ENCODE data around the gene BAHD1.
A peak's percentile ranks its signal among the peaks of the same experiment; 100 is the strongest.

The BAHD1 gene

DNA sequence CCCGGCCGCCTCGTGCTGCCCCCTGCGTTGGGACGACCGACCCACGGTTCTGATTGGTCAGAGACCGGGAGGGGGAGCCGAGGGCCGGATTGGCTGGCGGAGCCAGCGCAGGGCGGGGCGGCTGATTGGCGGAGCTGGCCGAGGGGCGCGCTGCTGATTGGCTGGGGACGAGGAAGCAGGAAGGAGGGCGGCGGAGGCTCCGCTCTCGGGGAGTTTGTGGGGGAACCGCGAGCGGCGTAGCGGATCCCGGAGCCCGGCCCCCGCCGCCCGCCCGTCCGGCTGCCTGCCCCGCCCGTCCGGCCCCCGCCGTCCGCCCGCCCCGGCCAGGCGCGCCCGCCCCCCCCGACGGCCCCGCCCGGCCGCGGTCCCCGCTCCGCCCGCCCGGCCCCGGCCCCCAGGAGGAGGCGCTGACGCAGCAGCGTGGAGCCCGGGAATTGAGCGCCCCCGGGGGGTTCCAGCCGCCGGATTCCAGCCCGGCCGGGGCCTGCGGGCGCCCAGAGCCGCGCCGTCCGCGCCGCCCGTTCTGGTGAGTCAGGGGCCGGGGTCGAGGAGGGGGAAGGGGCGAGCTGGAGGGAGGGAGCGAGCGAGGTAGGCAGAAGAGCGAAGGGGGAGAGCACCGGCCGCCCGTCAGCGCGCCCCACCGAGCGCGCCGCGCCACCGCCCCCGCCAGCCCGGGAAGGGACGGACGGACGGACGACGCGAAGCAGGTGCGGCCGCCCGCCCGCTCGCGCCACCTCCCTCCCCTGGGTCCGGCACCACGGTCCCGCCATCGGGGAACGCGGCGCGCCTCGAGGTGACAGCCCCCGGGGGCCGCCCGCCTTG lies at the start of gene BAHD1:
TSS of gene BAHD1 (plus strand) at position 211 of the 822 bp plus-strand sequence. CDS start 17,512 bp downstream, outside the sequence.
- DNase-seq: peak; percentile 98

DNA sequence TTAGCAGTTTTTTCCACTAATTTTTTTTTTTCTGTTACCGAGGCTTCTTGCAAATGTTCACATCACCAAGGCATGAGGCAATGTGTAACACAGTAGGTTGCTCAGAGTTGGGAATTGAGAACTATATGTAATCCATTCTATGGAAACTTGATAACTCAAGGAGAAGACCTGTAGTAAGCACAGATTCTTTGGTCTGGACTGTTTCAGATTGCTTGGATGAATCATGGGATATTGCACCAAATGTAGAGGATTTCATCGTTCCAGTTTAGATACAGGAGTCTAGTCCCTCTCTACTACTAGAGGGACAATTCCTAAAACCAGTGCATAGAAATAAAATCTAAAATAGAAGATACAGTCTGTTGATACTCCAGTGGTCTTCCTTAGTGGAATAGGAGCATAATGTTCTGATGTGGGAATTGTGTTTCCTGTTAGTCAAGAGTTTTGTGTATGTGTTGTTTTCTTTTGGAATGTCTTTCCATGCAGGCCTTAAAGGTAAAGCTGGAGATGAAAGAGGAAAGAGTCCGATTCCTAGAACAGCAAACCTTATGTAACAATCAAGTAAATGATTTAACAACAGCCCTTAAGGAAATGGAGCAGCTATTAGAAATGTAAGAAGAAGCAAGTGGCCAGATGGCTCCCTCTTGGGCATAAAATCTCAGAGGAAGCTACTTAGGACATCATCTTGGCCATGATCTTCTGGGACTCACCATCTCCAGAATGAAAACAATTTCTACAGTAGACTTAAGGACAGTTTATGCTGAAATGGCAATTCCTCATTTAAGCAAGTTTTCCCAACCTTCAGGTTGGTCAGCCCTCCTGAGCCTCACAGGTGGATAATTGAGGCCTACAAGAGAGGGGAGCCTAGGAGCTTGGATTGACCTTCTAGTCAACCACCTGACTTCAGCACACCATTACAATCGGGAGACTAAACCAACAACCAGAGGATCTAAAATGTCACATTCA lies 47.5 kb upstream of the BAHD1 start:
- no peak for DNase-seq

DNA sequence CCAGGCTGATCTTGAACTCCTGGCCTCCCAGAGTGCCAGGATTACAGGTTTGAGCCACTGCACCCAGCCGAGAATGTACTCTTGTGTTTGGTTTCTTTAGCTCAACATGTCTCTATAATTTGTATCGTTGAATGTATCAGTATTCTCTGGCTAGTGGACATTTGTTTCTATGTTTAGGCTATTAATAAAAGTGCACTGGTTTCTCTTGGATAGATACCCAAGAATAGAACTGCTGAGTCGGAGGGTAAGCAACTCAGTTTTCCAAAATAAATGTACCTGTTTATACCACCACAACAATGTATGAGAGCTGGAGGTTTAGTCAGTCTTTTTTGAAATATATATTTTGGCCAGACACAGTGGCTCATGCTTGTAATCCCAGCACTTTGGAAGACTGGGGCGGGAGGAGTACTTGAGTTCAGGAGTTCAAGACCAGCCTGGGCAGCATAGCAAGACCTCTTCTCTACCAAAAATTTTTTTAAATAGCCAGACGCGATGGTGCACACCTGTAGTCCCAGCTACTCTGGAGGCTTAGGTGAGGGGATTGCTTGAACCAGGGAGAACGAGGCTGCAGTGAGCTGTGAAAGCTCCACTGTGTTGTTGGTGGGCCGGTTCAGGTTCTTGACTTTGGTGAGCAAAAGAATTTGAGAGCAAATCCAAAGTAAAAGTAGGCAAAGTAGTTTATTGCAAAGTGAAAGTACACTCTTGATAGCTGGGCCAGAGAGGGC lies 42.9 kb upstream of the BAHD1 start:
- DNase-seq: no peak

DNA sequence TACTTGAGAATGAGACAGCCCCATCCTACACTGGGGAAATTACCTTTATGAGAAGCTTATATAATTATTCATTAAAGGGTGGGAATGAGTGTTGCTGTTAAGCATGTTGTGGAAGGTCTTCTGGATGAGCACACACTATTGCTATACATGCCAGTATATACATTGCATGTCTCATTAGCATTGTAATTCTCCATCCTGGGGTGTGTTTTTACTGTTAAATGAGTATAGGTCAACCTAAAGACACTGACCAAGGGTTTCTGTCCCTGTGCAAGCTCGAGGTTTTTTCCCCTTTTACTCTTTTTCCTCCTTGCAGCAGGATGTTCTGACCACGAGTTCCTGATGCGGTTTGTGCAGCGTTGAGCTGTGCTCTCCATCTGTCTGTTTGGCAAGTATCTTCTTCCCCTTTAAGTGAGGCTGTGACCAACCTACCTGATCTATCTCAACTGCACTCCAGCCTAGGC lies 42.3 kb upstream of the BAHD1 start:
- no peak for DNase-seq

DNA sequence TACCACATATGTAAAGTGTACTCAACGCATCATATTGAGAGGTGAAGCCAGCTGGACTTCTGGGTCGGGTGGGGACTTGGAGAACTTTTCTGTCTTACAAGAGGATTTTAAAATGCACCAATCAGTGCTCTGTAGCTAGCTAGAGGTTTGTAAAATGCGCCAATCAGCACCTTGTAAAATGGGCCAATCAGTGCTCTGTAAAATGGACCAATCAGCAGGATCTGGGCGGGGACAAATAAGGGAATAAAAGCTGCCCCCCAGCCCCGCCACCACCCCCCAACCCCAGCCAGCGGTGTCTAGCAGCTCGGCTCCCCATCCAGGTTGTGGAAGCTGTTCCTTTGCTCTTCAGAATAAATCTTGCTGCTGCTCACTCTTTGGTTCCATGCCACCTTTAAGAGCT lies 41.4 kb upstream of the BAHD1 start:
- no peak for DNase-seq

DNA sequence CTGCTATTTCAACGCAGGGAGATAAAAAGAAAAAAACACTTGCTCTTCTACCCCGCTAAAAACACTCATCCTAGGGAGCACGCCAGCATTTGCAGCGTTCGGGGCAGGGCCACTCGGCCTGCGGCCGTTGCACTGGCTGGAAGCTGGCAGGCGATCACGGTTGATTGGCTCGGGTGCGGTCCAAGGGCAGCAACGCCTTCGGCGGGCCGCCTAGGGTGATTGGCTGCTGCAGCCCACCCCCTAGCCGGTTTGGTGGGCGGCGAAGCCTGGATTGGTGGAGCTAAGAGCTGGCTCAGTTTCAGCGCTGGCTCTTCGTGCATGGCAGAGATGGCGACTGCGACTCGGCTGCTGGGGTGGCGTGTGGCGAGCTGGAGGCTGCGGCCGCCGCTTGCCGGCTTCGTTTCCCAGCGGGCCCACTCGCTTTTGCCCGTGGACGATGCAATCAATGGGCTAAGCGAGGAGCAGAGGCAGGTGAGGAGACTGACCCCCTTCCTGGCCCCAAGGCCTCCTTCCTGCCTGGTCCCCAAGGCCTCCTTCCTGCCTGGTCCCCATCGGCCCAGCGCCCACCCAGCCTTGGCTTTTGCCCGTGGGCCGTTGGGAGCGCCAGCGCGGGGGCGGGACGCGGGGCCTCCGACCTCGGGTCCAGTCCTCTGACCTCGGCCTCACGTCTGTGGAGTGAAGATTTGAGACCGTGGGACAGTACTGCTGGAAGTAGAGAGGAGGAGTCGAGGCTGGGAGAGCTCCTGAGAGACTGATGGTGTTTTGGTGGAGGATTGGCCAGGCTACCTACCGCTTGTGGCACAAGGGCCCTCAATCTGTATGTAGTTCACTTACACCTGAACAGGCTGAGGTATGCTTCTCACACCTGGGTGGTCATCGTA lies 35.0 kb upstream of the BAHD1 start, which contains the start of gene IVD:
TSS of gene IVD (plus strand) at position 295 of the 881 bp plus-strand sequence. CDS start at position 328, 33 bp downstream.
- DNase-seq: peak; percentile 98

DNA sequence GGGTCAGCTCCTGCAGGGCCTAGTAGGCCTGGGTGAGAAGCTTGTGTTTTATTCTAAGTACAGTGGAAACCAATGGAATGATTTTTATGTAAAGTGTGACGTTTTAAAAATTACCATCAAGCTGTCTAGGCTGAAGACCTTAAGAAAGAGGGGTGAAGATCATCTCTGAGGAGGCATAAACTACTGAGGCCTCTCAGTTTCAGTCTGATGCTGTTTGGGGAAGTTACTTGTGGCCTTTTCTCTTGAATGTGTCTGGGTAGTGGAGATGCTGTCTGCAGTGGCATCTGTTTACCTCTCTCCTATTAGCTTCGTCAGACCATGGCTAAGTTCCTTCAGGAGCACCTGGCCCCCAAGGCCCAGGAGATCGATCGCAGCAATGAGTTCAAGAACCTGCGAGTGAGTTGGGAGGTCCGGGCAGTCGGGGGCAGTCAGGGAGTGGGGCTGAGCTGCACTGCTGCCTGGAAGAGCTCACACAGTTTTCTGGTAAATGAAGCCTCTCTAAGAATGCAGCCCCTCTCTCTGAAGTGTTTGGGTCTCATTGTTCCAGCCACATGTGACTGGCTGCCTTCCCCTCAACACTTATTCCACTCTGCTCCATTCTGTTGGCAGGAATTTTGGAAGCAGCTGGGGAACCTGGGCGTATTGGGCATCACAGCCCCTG lies 33.3 kb upstream of the BAHD1 start:
- DNase-seq: no peak

DNA sequence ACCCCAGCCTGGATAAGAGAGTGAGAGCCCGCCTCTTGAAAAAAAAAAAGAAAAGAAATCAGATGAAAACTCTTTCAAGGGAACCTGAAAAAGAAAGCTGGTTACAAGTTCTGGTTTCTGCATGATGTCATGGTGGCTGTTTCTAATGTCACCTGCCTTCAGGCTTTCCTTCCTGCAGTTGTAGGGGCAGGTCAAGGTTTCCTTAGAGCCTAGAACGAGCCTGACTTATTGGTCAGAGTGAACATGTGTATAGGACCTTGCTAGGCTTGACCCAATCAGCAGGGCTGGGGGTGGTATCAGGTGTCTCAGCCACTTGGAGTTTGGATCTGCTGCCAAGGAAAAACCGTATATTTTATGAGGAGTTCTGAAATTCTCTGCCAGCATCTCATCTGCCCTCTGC lies 31.4 kb upstream of the BAHD1 start:
- DNase-seq: no peak

DNA sequence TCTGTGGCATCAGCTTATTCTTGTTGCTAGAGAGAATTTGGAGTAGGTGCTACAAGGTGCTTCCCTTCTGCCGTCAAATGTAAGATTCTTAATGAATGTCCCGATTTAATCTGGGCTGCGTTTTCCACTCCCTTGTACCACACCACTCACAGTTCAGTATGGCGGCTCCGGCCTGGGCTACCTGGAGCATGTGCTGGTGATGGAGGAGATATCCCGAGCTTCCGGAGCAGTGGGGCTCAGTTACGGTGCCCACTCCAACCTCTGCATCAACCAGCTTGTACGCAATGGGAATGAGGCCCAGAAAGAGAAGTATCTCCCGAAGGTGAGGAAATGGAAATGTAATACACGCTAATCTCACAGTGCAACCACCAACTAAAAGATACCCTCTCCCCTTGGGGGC lies 30.3 kb upstream of the BAHD1 start:
- no peak for DNase-seq

DNA sequence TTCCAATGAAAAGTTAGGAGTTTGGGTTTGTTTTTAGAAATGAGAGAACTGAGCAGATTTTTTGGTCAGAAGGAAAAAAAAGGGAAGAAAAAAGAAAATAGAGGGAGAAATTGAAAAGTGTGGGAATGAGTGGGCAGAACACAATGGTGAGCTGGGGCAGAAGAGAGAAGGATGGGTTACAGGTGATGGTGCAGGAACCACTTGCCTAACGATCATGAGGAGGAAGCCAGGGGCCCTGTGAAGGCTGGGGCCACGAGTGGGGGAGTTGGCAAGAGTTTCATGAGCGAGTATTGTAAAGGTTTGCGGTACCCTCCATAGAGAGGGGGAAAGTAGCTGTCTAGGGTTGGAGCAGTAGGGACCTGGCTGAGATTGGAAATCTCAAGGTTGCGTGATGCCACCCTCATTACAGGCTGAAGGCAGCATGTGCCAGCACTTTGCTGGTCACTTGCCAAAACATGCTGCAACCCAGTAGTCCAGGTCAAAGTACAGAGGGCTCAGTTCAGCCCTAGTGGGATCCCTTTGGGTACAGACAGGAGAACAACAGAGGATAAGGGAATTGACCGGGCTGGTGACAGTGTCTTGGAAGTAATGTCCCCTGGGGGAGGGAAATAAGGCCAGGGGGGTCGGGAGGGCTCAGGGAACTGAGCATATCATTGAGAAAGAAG lies 28.5 kb upstream of the BAHD1 start:
- no peak for DNase-seq

DNA sequence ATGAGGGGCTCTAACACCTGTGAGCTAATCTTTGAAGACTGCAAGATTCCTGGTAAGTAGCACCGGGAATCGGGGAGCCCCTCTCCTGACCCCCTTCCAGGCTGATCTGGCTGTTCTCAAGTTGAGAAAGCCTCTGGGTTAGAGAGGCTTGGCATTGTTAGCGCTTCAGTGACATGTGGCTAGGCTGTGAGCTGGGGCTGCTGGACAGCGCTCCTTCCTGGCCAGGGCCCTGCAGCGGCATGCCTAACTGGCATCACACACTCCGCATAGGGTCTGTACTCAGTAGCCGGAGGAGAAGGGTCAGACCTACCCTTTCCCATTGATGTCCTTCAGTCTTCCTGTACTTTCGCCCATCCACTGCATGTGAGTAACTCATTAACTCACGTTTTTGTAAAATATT lies 27.7 kb upstream of the BAHD1 start:
- DNase-seq: no peak

DNA sequence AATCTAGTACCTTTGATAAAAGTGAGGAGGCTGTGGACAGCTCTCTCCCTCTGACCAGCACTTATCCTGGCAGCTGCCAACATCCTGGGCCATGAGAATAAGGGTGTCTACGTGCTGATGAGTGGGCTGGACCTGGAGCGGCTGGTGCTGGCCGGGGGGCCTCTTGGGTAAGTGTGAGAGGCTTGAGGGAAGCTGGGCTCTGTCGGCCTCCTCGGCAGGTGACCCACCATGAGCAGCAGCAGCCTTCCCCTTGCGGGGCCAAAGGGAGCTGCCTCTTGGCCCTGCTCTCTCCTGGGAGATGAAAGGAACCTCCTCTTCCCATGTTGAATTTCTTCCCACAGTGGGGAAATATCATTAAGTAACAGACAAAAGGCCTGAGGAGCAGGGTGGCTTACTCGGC lies 25.9 kb upstream of the BAHD1 start:
- no peak for DNase-seq

DNA sequence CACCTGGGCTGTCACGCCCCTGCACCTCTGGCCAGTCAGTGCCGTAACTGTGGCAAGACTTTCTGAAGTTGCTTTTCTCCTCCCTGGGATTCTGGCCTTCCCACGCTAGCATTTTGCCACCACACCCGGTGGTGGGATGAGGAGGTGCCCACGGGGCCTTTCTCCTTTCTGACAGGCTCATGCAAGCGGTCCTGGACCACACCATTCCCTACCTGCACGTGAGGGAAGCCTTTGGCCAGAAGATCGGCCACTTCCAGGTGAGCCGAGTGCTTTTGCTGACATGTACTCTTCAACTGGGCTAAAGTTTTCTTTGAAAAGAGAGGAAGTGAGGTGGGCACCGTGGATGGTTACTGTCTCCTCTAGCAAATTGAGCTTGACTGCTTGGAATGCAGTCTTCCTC lies 25.5 kb upstream of the BAHD1 start:
- DNase-seq: no peak

DNA sequence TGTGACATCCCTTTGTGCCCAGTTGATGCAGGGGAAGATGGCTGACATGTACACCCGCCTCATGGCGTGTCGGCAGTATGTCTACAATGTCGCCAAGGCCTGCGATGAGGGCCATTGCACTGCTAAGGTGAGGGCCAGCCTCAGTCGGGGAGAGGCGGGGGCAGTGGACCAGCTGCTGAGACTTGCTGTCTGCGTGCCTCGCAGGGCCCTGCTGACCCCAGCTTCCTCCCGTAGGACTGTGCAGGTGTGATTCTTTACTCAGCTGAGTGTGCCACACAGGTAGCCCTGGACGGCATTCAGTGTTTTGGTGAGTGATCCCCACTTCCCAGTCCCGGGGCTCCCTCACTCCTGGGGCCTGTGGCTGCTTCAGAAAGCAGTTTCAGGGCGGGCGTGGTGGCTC lies 24.7 kb upstream of the BAHD1 start:
- no peak for DNase-seq

DNA sequence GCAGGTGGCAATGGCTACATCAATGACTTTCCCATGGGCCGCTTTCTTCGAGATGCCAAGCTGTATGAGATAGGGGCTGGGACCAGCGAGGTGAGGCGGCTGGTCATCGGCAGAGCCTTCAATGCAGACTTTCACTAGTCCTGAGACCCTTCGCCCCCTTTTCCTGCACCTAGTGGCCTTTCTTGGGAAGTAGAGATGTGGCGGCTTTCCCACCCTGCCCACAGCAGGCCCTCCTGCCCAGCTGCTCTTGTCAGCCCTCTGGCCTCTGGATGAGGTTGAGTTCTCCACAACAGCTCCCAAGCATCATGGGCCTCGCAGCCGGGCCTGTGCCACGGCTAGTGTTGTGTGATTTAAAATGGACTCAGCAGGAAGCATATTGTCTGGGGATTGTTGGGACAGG lies 22.6 kb upstream of the BAHD1 start:
- no peak for DNase-seq

DNA sequence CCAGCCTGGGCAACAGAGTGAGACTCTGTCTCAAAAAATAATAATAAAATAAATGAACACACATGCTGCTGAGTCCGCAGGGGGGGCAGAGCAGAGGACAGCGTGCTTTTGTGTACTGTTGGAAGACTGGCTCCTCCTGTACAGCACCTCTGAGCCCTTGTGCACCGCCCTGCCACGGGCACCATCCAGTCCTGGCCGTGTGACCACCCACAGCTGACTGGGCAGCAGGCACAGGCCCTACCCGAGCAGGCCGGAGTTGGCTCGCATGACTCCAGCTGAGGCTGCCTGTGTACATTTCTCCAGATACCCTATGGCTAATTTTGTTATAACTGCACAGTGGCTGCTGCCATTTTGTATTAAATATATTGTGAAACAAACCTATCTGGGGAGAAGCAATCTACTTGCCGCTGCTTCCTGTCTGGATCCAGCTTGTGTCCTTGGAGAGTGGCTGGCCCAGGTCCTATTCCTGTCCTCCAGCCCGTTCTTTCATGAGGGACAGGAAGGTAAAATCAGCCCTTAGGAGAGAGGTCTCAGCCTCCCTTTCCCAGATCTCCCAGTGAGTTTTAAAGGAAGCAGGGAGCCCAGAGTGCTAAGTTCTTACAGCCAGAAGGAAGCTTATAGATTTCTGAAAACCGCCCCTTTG lies 20.6 kb upstream of the BAHD1 start:
- DNase-seq: peak; percentile 43

DNA sequence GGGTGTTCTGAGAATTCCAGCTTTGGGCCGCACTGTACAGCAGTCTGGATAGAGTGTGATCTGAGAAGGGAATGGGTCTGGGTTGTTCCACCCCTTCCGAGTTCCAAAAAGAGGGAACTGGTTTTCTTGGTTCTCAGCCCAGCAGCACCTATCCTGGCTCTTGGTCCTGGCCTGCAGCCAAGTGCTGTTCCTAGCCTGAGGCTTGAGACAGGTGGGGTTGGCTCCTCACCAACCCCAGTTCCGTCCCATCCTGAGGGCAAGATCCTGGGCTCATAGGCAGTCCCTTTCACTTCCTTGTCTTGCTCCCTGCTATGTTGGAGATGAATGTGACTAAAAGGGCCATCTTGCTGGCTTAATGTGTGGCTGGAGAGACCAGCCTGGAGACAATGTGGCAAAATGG lies 20.0 kb upstream of the BAHD1 start:
- DNase-seq: peak; percentile 52

DNA sequence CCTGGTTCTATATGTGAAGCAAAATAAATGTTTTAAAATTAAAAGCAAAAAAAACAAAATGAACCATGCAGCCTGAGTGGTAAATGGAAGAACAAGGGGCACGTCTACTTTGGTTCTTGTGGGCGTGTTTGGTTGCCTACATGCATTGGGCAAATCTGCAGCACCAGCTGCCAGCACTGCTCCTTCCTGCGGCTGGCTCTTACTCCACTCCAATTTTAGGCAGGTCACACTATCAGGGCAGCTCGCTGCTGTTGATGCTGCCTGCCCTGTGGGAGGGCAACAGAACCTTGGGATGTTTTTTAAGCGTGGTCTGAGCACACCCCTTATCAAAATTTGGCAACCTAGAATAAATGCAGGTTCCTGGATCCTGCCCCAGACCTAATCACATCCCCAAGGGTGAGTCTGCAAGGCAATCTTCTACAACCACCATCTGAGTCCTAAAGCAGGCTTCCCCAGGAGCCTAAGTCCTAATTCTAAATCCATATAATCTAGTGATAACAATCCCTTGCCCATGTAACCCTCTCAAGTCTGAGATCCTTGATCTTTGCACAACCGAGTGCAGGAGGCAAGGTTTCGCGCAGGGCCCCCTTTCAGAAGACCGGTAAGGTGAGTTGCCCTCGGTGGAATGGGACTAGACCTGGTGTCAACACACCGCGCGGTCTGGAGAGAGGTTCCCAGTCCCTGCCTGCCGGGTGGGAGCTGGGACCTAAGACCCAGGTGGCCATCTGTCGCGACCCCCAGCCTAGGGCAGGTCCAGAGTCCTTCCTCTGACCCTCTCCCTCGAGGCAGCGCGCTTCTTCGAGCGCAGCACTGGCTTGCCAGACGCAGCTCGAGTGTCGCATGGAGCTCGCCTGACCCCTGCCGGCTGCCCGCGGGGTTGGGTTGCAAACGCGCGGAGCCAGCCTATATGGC lies 19.3 kb upstream of the BAHD1 start:
- peak; percentile 91 for DNase-seq

DNA sequence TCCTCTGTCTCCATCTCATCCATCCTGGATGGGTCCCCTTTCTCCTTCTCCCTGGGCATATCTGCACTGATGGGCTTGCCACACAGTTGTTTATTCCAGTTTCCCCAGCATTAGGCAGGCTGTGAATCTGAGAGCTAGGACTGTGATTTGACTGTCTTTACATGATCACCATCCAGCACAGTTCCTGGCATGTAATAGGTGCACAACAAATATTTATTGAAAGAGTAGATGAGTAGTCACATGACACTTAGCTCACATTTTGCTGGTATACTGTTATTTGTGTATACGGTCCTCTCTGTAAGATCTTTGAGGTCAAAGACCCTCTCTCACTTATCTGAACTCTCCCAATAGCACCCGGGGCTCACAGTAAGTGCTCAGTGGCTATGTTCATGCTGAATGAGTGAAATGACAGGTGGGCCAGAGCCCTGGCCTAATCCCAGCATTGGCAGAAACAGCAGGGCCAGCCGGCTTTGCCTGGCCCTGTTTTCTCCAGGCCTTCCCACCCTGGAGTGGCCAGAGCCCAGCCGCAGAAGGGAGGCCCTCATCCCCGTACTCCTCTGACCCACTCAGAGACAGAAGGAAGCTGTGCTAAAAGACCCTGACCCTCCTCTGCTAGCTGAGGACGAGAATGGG lies 16.2 kb upstream of the BAHD1 start:
- no peak for DNase-seq
